OCI-LY7 (cell line): Measurements from ENCODE around the gene COL17A1. TPM values are rescaled to one million over a fixed set of nuclear protein-coding genes. Genes with fewer than 3 reads are reported as not detected.

Experiments used
- BruUV-seq: library from RNA; stranded (reverse); fragments of 400-500 nt; replicated peaks from 2 replicates; lab custom pipeline; 2021; lab: Mats Ljungman, UMichigan
- CTCF ChIA-PET: fragments of 300-600 bp; sonication (Branson Sonifier 250); formaldehyde crosslinking; loops from one replicate; lab custom pipeline; 2022; ENCODE audit warnings: antibody characterized with exemption; ENCODE audit not compliant: unreplicated experiment; lab: Charles Lee
- POLR2A ChIA-PET: fragments of 300-600 bp; sonication (Branson Sonifier 250); formaldehyde crosslinking; loops from one replicate; lab custom pipeline; 2022; ENCODE audit warnings: antibody characterized with exemption; lab: Charles Lee
- DNase-seq: peaks from one replicate; pipeline ENCODE4 v3.0.0-alpha.2; 2015; ENCODE audit warnings: low spot score
- H2AFZ ChIP-seq: fragments of 200-600 bp; sonication (generic), shearing (Covaris generic); 2 replicates; pipeline ENCODE4 v1.6.1; 2014; ENCODE audit warnings: mild to moderate bottlenecking, antibody characterized with exemption, low read length, moderate library complexity
- H3K27ac ChIP-seq: fragments of 200-600 bp; sonication (generic); 2 replicates; pipeline ENCODE4 v1.5.1; 2014; ENCODE audit warnings: mixed run types, low read depth, mild to moderate bottlenecking, moderate library complexity, low read length, inconsistent platforms; ENCODE audit not compliant: poor library complexity, severe bottlenecking
- H3K36me3 ChIP-seq: fragments of 200-600 bp; sonication (generic); 2 replicates; pipeline ENCODE4 v1.6.1; 2014; ENCODE audit warnings: mild to moderate bottlenecking, antibody characterized with exemption, low read length, moderate library complexity, mixed read lengths; ENCODE audit not compliant: insufficient read depth
- H3K4me1 ChIP-seq: fragments of 200-600 bp; sonication (generic); 2 replicates; pipeline ENCODE4 v1.5.1; 2014; ENCODE audit warnings: mild to moderate bottlenecking, low read length; ENCODE audit not compliant: insufficient read depth, poor library complexity, severe bottlenecking
- H3K4me2 ChIP-seq: fragments of 200-600 bp; sonication (generic); 2 replicates; pipeline ENCODE4 v1.6.1; 2014; ENCODE audit warnings: mild to moderate bottlenecking, low read length
- H3K4me3 ChIP-seq: fragments of 200-600 bp; sonication (generic); 2 replicates; pipeline ENCODE4 v1.5.1; 2014; ENCODE audit warnings: mild to moderate bottlenecking, low read depth, low read length; ENCODE audit not compliant: poor library complexity, severe bottlenecking
- H3K79me2 ChIP-seq: fragments of 200-600 bp; sonication (generic); 2 replicates; pipeline ENCODE4 v1.6.1; 2016; ENCODE audit warnings: low read depth, mild to moderate bottlenecking, low read length, moderate library complexity, mixed read lengths; ENCODE audit not compliant: insufficient read depth
- H3K9me2 ChIP-seq: fragments of 200-600 bp; sonication (generic); 2 replicates; pipeline ENCODE4 v1.6.1; 2016; ENCODE audit warnings: mild to moderate bottlenecking, low read length, mixed read lengths; ENCODE audit not compliant: insufficient read depth
- H3K9me3 ChIP-seq: fragments of 200-600 bp; sonication (generic); 2 replicates; pipeline ENCODE4 v1.6.1; 2014; ENCODE audit warnings: mild to moderate bottlenecking, mixed run types, low read length, mixed read lengths
- H4K20me1 ChIP-seq: fragments of 200-600 bp; sonication (generic); 2 replicates; pipeline ENCODE4 v1.6.1; 2014; ENCODE audit warnings: mild to moderate bottlenecking, antibody characterized with exemption, low read length, moderate library complexity, mixed read lengths; ENCODE audit not compliant: insufficient read depth
- EZH2phosphoT487 ChIP-seq: fragments of 200-600 bp; sonication (generic); IDR thresholded peaks from 2 replicates; pipeline ENCODE4 v1.6.1; 2018; ENCODE audit warnings: low read depth, borderline replicate concordance, mild to moderate bottlenecking, mixed run types, antibody characterized with exemption, low read length, moderate library complexity, mixed read lengths
- intact Hi-C: fragments of 100-400 bp; cut with micrococcal nuclease; formaldehyde crosslinking; loops from one replicate; pipeline ENCODE4 v1.10.0; 2022; ENCODE audit not compliant: unreplicated experiment
- total RNA-seq, 2 experiments: library from RNA; depleted of rRNA in 1 of 2; stranded (reverse); fragments of >200 nt in 1 of 2; shearing (Covaris generic) in 1 of 2; gene quantifications; 2 replicates each; pipeline ENCODE4 v1.2.3, GENCODE V29; 2014 to 2022
- TF ChIP-seq, protein P1 (sequence below): fragments of 200-600 bp; sonication (generic); conservative IDR thresholded peaks from 2 replicates; pipeline ENCODE4 v1.5.1; 2014; ENCODE audit warnings: mild to moderate bottlenecking, antibody characterized with exemption, low read length, moderate library complexity, mixed read lengths

The COL17A1 gene
- total RNA-seq, 2 experiments from 2014 or later: 0.17 TPM; not detected in 1

DNA sequence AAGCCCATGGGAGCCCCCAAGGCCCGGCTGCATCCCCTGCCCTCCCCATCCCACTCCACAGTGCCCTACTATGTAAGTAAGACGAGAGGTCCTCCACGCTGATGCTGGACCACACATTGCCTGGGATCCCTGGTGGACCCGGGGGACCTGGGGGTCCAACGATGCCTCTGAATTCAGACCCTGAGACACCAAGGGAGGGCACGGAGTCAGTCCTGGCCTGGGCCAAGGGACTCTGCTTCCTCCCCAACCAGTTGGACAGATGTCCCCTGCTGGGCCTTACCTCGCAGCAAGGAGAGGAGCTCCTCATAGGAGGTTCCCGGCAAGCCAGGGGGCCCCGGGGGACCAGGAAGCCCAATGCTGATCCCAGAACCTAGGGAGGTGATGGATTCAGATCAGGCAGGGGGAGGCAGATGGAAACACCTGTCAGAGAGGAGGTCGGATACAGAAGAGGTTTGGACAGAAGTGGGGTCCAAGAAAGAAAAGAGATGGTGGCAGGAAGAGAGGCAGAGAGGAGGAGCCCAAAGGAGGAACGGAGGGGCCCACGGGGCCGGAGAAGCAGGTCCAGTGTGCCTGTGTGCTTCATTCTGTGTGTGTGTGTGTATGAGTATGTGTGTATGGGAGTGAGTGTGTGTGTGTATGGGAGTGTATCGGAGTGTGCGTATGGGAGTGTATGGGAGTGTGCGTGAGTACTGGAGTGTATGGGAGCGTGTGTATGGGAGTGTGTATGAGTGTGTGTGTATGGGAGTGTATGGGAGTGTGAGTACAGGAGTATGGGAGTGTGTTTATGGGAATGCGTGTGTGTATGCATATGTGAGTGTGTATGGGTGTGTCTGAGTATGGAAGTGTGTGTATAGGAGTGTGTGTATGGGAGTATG lies 50.2 kb downstream of the COL17A1 start:
- TF ChIP-seq, protein P1, sequence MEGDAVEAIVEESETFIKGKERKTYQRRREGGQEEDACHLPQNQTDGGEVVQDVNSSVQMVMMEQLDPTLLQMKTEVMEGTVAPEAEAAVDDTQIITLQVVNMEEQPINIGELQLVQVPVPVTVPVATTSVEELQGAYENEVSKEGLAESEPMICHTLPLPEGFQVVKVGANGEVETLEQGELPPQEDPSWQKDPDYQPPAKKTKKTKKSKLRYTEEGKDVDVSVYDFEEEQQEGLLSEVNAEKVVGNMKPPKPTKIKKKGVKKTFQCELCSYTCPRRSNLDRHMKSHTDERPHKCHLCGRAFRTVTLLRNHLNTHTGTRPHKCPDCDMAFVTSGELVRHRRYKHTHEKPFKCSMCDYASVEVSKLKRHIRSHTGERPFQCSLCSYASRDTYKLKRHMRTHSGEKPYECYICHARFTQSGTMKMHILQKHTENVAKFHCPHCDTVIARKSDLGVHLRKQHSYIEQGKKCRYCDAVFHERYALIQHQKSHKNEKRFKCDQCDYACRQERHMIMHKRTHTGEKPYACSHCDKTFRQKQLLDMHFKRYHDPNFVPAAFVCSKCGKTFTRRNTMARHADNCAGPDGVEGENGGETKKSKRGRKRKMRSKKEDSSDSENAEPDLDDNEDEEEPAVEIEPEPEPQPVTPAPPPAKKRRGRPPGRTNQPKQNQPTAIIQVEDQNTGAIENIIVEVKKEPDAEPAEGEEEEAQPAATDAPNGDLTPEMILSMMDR: no peak
- no peak for TF ChIP-seq EZH2phosphoT487
- no peak overlapping the region for H3K4me2 ChIP-seq
- no peaks in the 10 kb centered on the region for H3K4me1 ChIP-seq
- H2AFZ ChIP-seq: no peak overlapping the region
- no peaks in the 10 kb centered on the region for H3K9me3 ChIP-seq
- no peaks in the 10 kb centered on the region for H3K36me3 ChIP-seq
- H3K79me2 ChIP-seq: no peaks in the 10 kb centered on the region
- no peak overlapping the region for H3K27ac ChIP-seq
- no peak for DNase-seq
- H3K4me3 ChIP-seq: no peak overlapping the region
- ChIA-PET POLR2A (no interaction called here), CTCF (no interaction called here)
- H4K20me1 ChIP-seq: no peaks in the 10 kb centered on the region
- no peaks in the 10 kb centered on the region for H3K9me2 ChIP-seq
- no TSS peak for BruUV-seq
- intact Hi-C loops: no loop called here

GRCh38 chr10:104034401-104035193 lies 51.1 kb downstream of the COL17A1 start:
- Histone ChIP-seq H3K4me1 (no peaks in the 10 kb centered on the region), H4K20me1 (no peaks in the 10 kb centered on the region), H3K79me2 (no peaks in the 10 kb centered on the region), H3K9me2 (no peaks in the 10 kb centered on the region), H3K4me2 (no peak overlapping the region), H3K9me3 (no peaks in the 10 kb centered on the region), H3K36me3 (no peaks in the 10 kb centered on the region), H2AFZ (no peak overlapping the region), H3K27ac (no peak overlapping the region), H3K4me3 (no peak overlapping the region)
- intact Hi-C loops: no loop called here
- DNase-seq: no peak
- ChIA-PET POLR2A (no interaction called here), CTCF (no interaction called here)
- TF ChIP-seq, protein P1: no peak
- TF ChIP-seq EZH2phosphoT487: no peak
- no TSS peak for BruUV-seq
